Measurements from ENCODE around the gene VGLL4.

VGLL4 gene

DNA sequence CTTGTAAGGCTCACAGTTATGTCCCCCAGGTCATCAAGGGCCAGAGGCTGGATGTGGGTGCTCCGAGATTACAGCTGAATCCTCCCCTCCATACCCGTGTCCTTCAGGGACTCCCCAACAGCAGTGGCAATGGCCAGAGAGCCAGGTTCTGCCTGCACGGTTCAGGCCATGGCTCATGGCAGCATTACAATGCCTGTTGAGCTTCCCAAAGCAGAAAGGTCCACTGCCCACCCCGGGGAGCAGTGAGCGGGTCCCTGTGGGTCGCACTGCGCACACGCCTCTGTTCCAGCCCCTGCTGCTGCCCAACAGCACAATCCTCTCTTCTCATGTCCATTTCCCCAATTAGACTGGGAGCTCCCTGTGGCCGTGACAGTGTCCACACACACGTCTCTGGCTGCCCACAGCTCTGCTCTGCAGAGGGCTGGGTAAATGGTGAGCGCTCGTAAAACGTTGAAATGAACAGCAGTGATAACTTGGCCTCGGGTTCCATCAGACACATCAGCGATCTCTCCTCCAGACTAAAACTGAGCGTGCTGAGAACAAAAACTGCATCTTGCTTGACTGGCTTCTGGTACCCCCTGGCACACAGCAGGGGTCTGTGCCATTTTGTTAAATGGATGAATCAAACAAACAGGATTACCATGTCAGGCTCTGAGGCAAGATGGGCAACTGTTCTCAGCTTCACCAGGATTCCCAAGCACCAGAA is 80.4 kb downstream of the VGLL4 start:
- DNase-seq = no peak

DNA sequence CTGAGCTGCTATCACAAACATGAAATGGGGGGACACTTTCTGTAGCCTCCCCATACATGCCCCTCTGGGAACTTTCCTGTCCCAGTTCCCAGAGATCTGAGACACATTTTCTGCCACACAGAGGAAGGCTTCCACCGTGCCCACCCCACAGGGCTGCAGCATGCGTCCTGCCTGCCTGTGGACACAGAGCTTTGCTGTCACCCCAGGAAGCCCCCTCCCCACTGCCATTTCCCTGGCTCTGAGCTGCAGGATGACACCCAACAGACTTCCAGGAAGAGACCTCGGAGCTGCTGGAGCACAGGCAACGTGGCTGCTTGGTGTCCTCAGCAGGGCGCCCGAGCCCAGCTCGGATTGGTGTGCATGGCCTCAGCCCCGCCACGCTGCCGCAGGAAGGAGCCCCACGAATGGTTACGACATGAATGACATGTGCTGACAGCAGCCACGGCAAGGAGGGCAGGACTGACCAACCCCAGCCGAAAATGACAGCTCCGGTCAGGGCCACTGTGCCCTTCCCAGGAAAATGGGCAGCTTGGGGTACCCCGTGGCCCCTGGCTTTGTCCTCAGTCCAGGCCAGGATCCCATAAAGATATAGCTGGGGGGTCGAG is 81.3 kb downstream of the VGLL4 start:
- no peak for DNase-seq

DNA sequence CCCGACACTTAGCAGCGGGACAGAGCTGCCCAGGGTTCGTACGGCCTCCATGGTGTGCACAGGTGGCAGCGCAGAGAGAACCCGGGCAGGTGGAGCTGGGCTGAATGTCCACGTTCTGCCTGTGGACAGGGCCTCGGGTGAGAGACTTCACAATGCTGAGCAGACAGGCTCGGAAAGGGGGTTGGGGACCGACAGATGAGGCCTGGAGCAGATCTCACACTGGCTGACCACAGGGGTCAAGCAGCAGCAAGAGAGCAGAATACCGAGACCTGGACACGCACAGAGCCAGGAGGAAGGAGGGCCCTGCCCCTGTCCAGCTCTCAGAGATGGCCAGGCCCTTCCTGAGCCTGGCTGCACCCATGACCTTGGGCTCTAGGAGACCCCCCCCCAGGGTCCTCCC is 83.0 kb downstream of the VGLL4 start:
- DNase-seq = no peak

DNA sequence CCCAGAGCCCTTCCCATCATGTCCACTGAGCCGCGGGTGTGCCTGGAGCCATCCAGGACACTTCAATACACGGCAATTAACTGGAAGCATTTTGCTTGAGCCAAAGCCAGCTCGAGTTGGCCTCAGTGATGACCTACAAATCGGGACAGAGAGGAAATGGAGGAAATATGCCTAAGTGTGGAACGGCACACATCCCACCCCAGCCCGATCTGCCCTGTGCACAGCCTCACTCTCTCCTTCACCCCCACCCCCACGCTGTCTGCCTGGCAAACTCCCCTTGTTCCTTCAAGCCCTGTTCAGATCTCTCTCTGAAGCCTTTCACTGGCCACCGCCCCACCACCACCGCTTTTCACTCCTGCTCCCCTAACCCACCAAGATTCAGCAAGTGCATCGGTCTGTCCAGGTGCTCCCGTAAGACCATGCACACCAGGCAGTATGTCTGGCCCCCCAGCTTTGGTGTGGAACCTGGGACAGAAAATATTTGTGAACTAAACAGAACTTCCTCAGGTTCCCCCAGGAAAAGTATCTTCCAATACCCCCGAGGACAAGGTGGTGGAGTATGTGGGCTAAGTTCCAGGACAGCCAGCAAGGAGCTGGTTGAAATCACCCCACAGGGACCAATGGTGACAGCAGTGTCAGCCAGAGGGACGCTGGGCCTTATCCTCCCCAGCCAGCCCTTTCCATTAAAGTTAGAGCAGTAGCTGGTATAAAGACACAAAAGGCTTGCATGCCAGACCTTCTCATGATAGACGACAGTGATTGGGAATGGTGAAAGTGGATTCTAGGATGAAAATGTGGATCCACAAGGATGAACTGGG is 83.7 kb downstream of the VGLL4 start:
- DNase-seq = no peak

DNA sequence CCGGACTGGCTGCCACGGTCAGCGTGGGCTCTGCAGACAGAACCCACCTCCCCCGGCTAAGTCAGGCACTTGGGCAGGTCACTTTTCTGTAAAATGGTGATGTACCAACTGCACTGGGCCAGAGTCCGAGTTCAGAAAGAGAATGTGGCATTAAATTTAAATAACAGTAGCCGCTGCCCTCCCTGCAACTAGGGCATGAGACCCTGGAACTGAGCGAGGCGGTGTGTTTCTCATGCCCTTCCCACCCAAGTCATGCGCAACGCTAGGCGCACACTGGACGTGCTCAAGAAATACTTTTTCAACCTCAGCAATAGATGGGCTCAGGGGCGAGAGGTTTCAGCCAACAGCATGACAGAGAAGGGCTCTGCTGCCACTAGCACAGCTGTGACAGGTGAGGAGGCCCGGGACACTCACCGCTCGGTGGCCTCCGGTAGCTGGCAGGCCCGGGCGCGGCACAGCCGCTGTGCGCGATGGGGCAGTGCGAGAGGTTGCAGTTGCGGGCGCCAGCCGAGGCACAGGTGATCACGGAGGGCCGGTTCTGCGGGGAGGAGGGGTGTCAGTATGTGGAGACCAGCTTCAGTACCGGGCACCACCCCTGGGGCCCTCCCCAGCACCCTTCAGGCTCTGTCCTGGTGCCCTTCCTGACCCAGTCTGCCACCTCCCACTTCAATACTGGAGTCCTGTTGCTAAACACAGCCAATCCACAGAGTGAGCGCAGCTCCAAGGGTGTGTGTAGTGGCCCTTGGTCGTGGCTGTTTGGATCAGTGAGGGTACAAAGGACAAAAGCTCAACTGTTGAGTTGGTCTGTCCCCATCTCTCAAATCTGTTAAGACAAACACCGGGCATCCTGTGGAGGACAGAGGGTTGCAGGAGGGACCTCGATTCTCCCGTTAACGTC is 84.5 kb downstream of the VGLL4 start:
- DNase-seq = no peak

DNA sequence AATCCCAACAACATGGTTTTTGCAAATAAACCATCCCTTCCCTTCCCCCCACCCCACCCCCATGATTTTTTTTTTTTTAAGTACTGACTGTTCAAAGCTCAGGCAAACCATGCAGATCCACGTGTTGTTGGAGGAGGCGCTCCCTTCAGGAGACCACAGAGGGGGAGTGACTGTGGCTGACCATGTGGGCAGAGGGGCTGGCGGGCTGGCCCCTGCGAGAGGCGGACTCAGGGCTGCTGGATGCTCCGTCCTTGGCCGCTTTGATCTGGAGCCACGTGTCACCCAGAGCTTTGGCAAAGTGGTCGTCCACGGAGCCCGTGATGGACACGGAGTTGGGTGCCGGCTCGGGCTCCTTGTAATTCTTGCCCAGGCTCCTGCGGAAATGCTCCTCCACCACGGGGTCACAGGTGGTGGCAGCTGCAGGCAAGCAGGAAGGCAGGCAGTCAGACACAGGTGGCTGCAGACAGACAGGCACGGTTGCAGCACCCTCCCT is 85.3 kb downstream of the VGLL4 start:
- DNase-seq = no peak

DNA sequence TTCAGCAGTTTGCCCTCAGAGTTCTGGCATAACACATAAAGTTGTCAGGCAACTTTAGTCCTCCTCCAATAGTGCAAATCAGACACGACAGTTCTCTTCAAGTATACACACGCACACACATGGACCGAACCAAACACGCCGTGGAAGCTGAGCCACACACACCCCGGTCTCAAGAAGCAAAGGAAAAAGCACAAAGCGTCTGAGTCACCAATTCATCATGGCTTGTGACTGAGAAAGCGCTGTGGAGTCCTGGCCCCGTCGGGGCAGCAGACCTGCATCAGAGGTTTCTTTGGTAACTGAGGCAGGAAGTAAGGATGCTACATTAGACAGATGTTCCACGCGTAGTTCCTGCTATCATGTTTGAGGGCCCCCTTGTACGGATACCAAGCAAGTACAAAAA is 85.7 kb downstream of the VGLL4 start:
- DNase-seq = no peak

DNA sequence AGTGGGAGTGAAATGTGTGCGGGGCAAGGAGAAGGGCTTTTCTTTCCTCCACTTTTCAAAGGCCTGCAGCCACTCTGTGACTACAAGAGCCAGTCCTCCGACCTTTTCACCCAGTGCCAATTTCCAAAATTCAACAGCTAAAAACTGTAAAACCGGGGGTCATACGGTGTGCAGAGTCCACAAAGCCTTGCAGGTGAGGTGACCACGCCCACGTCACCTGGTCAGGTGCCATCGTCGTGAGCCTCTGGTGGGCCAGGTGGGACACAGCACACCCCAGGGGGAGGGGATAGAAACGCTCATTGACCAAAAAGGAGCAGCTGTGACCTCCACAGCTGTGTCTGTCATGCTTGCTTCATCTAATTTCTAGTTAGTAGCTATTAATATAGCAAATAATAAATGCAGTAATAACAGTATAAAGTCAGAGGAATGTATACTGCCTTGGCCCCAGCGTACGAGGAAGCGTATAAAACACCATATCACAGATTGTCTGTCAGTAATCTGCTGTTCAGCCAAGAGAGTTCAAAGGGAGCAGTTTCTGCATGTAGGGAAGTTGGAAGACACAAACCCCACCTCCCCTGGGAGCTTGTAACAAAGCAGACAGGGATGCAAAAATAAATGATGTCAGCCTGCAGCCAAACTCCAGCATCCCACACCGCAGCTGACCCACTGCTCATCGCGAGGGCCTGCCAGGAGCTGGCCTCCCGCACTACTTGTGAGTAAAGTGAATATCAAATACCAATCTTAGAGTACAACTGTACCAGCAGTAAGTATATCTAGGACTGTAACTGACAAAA is 86.7 kb downstream of the VGLL4 start:
- DNase-seq = no peak

DNA sequence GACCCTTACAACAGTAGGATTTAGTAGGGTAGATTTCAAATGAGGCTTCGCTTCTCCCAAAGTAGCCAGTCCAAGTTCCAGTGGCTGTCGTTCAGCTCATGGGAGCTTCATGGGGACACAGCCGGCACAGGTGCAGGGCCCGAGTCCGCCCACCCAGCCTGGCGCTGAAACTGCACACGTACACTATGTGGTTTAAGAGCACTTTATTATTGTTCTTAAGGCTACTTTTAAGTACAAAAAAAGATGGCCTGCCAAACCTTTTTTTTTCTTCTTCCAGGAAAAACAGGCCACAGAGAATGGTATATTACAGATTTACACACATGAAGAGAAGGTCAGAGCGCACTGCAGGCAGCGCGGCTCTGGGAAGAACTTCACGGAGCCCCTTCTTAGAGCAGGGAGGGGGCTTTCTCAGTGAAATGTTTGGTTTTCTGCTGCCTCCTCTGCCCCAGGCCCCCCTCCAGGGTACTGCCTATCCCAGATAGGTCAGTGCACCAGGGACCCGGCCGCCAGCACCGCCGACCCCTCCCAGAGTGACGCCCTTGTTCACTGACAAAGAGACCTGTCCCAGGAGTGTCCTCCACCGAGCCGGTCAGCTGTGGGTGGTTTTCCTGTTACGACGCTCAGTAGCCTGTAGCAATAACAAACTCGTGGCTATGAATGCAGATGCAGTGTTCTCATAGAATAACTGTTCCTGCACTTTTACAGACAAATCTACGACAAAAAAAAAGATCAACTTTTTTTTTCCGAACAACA is 87.7 kb downstream of the VGLL4 start:
- no peak for DNase-seq

DNA sequence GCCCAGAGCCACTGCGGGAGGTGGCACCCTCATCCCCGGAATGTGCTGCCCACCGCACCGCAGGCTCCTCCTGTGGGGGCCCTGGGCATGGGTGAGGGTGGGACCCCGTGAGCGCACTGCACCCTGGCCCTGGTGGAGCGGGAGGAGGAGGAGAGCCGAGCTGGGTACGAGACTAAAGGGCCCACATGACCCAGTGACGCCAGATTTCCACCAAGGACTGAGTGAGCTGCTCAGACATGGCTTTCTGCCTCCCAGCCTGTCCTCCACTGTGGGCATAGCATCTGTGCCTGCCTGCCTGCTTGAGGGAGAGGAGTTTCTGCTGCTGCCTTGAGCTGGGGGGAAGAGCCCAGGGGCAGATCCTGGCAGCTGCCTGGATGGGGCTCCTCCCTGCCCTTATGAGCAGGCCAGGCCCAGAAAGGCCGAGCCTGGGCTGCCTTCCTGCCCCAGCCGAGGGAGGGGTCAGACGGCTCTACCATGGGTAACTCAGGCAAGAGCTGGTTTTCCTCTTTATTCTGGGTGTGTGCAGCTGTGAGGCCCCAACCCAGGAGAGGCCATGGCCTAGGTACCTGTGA is 88.4 kb downstream of the VGLL4 start:
- DNase-seq = no peak

DNA sequence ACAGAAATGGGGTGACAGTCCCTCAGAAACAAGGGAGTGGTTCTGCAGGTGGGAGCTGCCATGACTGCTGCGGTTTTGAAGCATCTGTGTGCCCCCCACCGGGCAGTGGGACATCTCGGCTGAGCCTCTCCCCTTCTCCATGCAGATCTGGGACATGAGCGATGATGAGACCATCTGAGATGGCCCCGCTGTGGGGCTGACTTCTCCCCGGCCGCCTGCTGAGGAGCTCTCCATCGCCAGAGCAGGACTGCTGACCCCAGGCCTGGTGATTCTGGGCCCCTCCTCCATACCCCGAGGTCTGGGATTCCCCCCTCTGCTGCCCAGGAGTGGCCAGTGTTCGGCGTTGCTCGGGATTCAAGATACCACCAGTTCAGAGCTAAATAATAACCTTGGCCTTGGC is 89.0 kb downstream of the VGLL4 start:
- DNase-seq = no peak

DNA sequence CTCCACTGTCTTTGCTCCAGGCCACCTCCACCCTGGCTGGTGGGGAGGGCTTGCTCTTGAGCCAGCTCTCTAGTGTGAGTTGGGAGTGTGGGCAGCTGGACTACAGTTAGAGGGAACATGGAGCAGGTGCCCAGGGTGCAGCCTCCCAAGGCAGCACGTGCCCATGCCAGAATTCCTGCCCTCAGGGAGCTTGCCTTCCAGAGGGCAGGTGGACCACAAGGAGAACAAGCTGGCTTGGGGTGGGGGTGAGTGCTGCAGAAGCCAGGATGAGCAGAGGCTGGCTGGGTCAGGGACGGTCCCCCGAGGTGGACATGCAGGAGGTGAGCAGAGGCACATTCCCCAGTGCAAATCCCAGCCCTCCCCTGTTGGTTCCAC is 89.5 kb downstream of the VGLL4 start:
- no peak for DNase-seq

DNA sequence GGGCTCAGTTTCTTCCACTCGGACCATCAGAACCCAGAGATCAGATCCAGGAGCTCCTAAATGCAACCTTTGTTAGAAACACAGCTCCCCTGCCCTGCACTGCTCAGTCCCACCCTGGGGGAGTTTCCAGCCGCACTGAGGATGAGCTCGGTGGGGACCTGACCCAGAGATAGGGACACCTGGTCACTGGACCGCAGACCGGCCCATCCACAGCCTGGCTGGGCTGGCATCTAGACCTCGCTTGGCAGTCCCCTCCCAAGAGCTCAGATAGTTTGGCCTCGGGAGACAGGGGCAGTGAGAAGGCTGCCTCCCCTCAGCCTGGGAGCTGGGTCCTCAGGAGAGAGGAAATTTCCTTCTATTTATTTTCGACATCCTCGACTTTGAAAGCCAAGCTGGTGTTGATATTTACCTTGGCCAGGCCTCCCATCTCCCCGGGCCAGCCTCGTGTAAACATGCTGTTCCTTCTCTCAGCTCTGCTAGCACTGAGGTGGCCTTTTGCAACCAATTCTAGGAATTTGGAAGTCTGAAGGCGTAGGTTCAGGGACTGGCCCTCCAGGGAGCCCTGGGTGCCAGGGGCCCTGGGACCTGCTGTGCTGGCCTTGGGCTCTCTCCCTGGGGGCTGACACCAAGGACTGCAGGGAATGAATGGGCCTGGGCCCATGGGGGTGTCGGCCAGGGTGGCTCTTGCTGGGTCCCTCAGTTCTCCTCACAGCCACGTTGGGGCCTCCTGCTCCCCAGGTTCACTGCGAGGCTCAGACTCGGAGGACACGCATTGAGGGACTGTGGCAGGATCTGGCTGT is 90.1 kb downstream of the VGLL4 start:
- DNase-seq = no peak

DNA sequence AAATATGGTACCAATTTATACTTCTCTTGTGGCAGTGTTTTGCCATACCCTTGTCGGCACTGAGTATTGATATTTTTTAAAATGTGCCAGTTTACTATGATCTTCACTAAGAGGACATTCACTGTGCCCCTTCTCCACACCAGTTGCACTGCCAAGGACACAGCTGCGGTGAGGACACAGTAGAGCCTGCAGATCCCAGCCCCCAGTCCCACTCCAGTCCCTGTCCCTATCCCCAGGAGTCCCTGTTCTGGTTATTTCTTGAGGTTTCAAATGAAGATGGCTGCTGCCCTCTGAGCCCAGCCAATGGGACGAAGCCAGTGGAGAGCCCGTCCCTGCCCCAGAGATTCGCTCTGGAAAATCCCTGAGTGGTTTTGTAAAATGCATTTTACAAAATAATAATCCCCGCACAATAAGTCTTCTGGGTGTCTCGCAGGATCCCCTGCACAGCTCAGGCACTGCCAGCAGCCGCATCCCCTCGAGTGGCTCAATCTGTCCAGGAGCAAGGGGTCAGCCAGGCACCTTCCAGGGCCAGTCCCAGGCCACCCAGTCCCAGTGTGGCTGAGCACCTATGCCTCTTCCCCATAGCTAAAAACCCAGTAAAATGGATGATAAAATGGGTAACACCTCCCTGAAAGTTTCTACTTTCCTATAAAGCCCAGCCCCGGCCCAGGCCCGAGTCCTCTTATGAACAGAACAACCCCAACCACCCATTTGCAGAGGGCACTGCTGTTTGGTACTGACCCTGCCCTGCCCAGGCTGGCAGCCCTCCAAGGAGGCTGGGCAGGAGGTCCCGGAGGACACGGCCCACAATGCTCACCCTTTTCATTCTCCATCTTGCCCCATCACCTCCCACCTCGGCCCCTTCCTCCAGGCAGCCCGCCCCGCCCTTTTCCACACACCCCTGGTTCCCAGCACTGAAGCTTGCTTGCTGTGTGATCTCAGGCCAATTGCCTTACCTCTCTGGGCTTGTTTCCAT is 91.1 kb downstream of the VGLL4 start:
- DNase-seq = no peak

DNA sequence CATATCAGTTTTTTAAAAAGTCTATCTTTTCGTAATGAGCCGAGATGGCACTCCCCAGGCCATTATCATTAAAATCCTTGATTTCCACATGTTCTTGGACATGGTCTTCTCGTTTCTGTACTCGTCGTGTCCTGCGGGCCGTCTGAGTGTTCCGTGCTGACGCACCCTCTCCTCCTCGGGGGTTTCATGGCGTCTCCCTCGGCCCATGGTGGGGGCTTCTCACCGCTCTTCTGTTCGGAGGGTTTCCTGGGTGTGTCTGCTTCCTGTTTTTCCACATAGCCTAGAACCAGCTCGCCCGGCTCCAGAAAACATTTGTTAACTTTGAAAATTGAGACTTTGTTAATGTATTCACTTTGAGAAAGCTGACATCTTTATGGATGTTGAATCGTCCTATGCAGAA is 92.7 kb downstream of the VGLL4 start:
- no peak for DNase-seq

DNA sequence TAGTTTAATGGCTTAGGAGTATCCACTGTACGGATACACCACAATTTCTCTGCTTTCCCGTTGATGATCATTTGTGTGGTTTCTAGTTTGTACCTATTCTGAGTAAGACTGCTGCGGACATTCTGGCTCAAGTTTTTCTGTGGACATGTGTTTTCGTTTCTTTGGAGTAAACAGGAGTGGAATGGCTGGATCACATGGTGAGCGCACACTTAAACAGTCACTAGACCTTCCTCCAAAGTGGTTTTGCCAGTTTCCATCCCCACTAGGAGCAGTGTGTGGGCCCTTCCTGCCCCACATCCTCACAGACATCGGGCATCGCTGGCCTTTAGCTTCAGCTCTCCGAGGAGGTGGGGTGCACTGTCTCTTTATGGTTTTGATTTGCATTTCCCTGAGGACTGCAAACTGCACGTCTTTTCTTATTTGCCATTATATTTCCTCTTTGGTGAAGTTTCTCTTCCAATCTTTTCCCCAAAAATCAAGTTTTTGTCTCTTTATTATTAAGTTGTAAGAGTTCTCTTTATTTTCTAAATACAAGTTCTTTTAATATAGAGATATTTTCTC is 94.1 kb downstream of the VGLL4 start:
- DNase-seq = no peak

DNA sequence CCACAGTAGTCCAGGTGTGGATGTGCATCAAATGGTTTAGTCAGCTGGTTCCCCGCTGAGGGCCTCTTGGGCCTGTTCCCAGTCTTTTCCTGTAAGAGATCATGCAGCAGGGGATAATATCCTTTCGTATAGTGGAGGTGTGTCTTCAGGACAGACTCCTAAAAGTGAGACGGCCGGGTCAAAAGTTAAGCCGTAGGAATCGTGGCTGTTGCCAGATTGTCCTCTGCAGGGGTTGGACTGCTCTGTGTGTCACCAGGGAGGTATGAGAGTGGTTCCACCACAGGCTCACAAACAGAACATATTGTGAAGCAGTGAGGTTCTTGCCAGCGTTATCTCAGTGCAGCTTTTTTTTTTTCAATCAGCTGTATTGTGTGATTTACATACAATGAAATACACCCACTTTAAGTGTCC is 95.0 kb downstream of the VGLL4 start:
- DNase-seq = peak; percentile 54

DNA sequence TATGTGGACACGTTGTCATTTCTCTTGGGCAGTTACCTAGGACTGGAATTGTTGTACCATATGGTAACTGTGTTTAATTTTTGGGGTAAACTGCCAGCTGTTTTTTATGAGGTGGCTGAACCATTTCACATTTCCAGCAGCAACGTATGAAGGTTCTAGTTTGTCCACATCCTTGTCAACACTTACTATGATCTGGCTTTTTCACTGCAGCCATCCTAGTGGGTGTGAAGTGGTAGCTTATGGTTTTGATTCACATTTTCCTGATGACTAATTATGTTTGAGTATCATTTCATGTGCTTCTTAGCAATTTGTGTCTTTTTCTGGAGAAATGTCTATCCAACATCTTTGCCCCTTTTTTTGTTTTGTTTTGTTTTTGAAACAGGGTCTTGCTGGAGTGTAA is 96.2 kb downstream of the VGLL4 start:
- DNase-seq = no peak
